ENCODE measurements around the gene CPN1.

CPN1 gene

GRCh38 chr10:100120550-100120949 lies 38.9 kb upstream of the CPN1 start:
- no peak overlapping the region for H3K4me3 ChIP-seq (ENCODE audit: low read depth, low read length)
- no peak for DNase-seq (ENCODE audit: low read depth)
- TF ChIP-seq CTCF (IDR thresholded peaks at IDR 0.05; ENCODE audit: insufficient read depth, low read depth, low read length, missing control alignments) = no peak

- no peak for DNase-seq (ENCODE audit: low read depth)
- no peak overlapping the region for H3K4me3 ChIP-seq (ENCODE audit: low read depth, low read length)
- no peak for TF ChIP-seq CTCF (IDR thresholded peaks at IDR 0.05; ENCODE audit: insufficient read depth, low read depth, low read length, missing control alignments)
Measured at GRCh38 chr10:100119726-100120125, 38.1 kb upstream of the CPN1 start.

GRCh38 chr10:100114976-100115770 lies 33.5 kb upstream of the CPN1 start:
- TF ChIP-seq CTCF (IDR thresholded peaks at IDR 0.05; ENCODE audit: insufficient read depth, low read depth, low read length, missing control alignments) = no peak
- H3K4me3 ChIP-seq (ENCODE audit: low read depth, low read length) = no peak overlapping the region
- no peak for DNase-seq (ENCODE audit: low read depth)

GRCh38 chr10:100114460-100114859 lies 32.8 kb upstream of the CPN1 start:
- no peak for TF ChIP-seq CTCF (IDR thresholded peaks at IDR 0.05; ENCODE audit: insufficient read depth, low read depth, low read length, missing control alignments)
- no peak for DNase-seq (ENCODE audit: low read depth)

GRCh38 chr10:100109670-100110069 lies 28.0 kb upstream of the CPN1 start:
- no peak for TF ChIP-seq CTCF (IDR thresholded peaks at IDR 0.05; ENCODE audit: insufficient read depth, low read depth, low read length, missing control alignments)
- peak; percentile 21 for DNase-seq (ENCODE audit: low read depth)
- no peak overlapping the region for H3K4me3 ChIP-seq (ENCODE audit: low read depth, low read length)

More at GRCh38 chr10:100114460-100114859, 32.8 kb upstream of the CPN1 start:
- no peak overlapping the region for H3K4me3 ChIP-seq (ENCODE audit: low read depth, low read length)

- DNase-seq (ENCODE audit: low read depth) = no peak
- no peak overlapping the region for H3K4me3 ChIP-seq (ENCODE audit: low read depth, low read length)
- no peak for TF ChIP-seq CTCF (IDR thresholded peaks at IDR 0.05; ENCODE audit: insufficient read depth, low read depth, low read length, missing control alignments)
Measured at GRCh38 chr10:100106865-100107264, 25.2 kb upstream of the CPN1 start.

GRCh38 chr10:100104300-100104699 lies 22.6 kb upstream of the CPN1 start:
- DNase-seq (ENCODE audit: low read depth) = no peak
- H3K4me3 ChIP-seq (ENCODE audit: low read depth, low read length) = no peak overlapping the region
- no peak for TF ChIP-seq CTCF (IDR thresholded peaks at IDR 0.05; ENCODE audit: insufficient read depth, low read depth, low read length, missing control alignments)

All from GM12865 (cell line).